DMS53 treated with DMSO at 0.1 percent for 48 hours (cell line): ENCODE measurements around the gene SKA2.
"Not testable (repeated sequence)": the region's sequence is repeated elsewhere in the genome, so short reads cannot be mapped to it uniquely, and the experiment has no call there.

Source experiments
- DNase-seq: peaks from one replicate; lab custom pipeline; 2025; ENCODE audit not compliant: unreplicated experiment; lab: John Stamatoyannopoulos, UW

Gene SKA2

GRCh38 chr17:59105852-59106462 lies 49.0 kb downstream of the SKA2 start:
- DNase-seq, result peak; percentile 1

GRCh38 chr17:59101178-59101577 lies 53.8 kb downstream of the SKA2 start:
- DNase-seq, result no peak

- no peak for DNase-seq
These were observed 57.1 kb downstream of the SKA2 start for GRCh38 chr17:59097876-59098275.

- DNase-seq, result no peak
These were observed 60.0 kb downstream of the SKA2 start for GRCh38 chr17:59094861-59095530.

- no peak for DNase-seq
These were observed 61.2 kb downstream of the SKA2 start for GRCh38 chr17:59093702-59094231.

- DNase-seq, result no peak
These were observed 61.8 kb downstream of the SKA2 start for GRCh38 chr17:59093145-59093701.

- DNase-seq, result not testable (repeated sequence)
These were observed 64.4 kb downstream of the SKA2 start for GRCh38 chr17:59090593-59090992.

GRCh38 chr17:59084154-59084553 lies 70.8 kb downstream of the SKA2 start:
- DNase-seq, result no peak

- DNase-seq, result no peak
These were observed 80.5 kb downstream of the SKA2 start for GRCh38 chr17:59074494-59074893.

GRCh38 chr17:59073972-59074371 lies 81.0 kb downstream of the SKA2 start:
- no peak for DNase-seq

- no peak for DNase-seq
These were observed 85.1 kb downstream of the SKA2 start for GRCh38 chr17:59069856-59070255.

GRCh38 chr17:59067756-59068155 lies 87.2 kb downstream of the SKA2 start:
- DNase-seq, result no peak

GRCh38 chr17:59067340-59067739 lies 87.6 kb downstream of the SKA2 start:
- no peak for DNase-seq

GRCh38 chr17:59062509-59062908 lies 92.5 kb downstream of the SKA2 start:
- no peak for DNase-seq
